Posterior vena cava (tissue), 2 donors: ENCODE results near the gene SCN9A. TPM values are rescaled to one million over a fixed set of nuclear protein-coding genes. Genes with fewer than 3 reads are reported as not detected.

ENCODE experiments used
- DNase-seq: peaks from one replicate; pipeline ENCODE4 v3.0.0-alpha.2; 2020; ENCODE audit warnings: low spot score
- intact Hi-C, 2 donors: fragments of 100-400 bp; cut with DNase I; formaldehyde crosslinking; loops; one replicate each; pipeline versions ENCODE4 v1.14.1 to v1.14.2; 2022 to 2023
- total RNA-seq, 2 donors: library from RNA; stranded (reverse); fragmentation: NEBNext Ultra II Directional; extraction: Animal tissue kit (Norgen Biotek cat#: 25700); gene quantifications; one replicate each; pipeline ENCODE4 v1.2.1, GENCODE V29; 2021
- donor health status: DM: yes; HTN: yes; CAD: no.
- donor health status: DM: yes; HTN: yes; CAD: no.

SCN9A gene
- total RNA-seq, 2 donors from 2014 or later, result 2.5 to 5.7 TPM

GRCh38 chr2:166148500-166149400, 227.0 kb downstream of the SCN9A start:
- DNase-seq, result no peak
- intact Hi-C loops, result no loop called here

DNA sequence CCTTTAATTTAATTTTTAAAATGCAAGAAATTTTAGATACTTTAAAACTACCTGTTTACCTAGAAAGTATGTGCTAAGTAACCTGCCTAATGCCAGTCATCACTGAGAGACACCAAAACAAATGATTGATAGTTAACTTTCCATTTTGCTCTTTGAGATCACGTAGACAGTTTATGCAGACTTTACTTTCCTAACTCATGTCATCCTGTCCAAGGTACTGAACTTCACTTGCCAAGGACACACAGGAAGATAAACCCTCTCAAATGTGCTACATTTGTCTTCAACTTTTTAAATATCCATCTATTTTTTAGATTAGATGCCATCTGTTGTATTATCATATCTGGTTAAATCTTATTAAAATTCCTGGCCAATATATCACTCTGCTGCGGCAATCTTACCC, 227.9 kb downstream of the SCN9A start:
- no peak for DNase-seq
- intact Hi-C loops, result no loop called here

Other genes with a start within 250 kb of the SCN9A start
- gene SCN1A, start 247.9 kb downstream of the SCN9A start, total RNA-seq, result not detected
- 1 to 10 TPM; 3.2 to 3.8 TPM for gene SCN7A, start 118.3 kb upstream of the SCN9A start, total RNA-seq